Measurements from ENCODE around the gene MRPL38.

Gene MRPL38

GRCh38 chr17:75919611-75920010 lies 14.9 kb upstream of the MRPL38 start:
- no peak for DNase-seq (ENCODE audit: low read depth)

GRCh38 chr17:75917917-75918445 lies 13.3 kb upstream of the MRPL38 start:
- no peak for DNase-seq (ENCODE audit: low read depth)

DNA sequence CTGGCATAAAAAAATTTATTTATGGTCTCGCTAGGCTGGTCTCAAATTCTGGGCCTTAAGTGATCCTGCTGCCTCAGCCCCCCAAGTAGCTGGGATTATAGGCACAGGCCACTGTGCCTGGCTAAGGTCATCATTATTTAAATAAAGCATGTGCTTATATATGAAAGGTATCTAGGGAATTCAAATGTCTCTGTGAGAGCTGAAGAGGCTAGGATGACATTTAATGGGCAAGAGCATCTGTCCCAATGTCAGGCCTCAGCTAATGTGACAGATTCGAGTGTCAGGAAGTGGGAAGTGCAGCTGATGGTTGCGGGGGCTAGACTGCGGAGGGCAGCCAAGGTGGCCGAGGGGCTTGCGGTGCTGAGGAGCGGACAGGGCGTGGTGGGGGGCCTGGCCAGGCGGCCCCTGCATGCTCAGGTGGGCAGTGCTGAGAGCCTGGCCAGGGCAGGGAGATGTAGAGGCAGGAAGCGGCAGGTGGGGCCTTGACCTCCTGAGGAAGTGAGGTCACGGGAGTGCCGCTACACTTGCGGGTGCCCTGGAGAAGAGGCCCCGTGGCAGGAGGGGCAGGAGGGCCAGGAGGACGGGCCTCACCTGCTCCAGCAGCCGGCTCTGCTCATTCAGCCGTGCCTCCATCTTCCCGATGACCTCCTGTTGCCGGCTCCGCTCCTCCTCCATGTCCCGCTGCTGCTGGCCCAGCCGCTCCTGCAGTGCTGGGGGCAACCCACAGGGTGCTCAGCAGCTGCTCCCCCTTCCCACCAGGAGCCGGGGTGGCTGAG lies 12.6 kb upstream of the MRPL38 start:
- DNase-seq (ENCODE audit: low read depth), result no peak

DNA sequence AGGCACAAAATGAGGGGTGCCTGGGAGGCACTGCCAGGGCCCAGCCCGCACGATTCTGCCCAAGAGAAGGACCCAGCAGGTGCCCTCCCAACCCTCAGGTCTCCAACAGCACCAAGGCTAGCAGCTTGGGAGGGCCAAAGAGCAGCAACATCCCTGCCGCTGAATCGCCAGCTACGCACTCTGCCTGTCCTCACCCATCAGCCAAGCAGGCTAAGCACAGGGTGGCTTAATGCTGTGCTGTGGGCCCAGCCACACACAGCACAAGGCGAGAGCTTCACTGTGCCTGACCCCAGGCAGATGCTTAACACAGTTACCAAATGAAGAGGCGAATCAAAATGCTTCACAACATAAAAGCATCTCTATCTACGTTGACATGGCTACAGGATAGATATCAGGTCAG lies 10.6 kb upstream of the MRPL38 start:
- no peak for DNase-seq (ENCODE audit: low read depth)

- DNase-seq (ENCODE audit: low read depth), result no peak
Observed at GRCh38 chr17:75914643-75915267, 10.1 kb upstream of the MRPL38 start.

DNA sequence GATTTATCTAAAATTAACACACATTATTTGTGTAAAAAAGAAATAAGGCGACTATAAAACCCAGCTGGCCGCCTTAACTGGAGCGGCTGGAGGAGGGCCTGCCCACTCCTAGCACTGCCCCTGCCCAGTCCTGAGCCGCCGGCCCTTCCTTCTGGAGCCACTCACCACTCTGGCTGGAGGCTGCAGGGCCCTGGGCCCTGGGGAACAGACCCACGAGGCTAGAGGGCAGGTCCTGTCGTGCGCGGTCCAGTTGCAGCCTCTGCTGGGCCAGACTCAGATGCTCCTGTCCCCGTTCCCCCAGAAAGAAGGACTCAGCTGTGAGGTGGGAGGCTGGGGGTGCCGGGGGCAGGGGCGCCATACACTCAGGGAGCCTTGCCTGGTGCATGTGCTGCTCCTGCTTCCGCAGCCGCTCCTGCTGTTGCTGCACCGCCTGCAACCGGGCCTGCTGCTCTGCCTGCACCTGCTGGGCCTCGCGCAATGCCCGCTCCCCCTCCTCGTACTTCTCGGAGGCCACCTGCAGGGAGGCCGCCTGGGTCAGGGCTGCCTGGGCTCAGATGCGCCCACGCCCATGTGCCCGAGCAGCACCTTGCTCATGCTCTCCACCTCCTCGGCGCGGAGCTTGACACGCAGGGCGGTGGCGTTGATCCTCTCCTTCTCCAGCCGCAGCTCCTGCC lies 9.0 kb upstream of the MRPL38 start:
- no peak for DNase-seq (ENCODE audit: low read depth)

GRCh38 chr17:75910699-75911098 lies 6.0 kb upstream of the MRPL38 start:
- DNase-seq (ENCODE audit: low read depth), result no peak

- DNase-seq (ENCODE audit: low read depth), result no peak
Observed at GRCh38 chr17:75909812-75910274, 5.2 kb upstream of the MRPL38 start.

GRCh38 chr17:75909051-75909811 lies 4.5 kb upstream of the MRPL38 start:
- DNase-seq (ENCODE audit: low read depth), result no peak

DNA sequence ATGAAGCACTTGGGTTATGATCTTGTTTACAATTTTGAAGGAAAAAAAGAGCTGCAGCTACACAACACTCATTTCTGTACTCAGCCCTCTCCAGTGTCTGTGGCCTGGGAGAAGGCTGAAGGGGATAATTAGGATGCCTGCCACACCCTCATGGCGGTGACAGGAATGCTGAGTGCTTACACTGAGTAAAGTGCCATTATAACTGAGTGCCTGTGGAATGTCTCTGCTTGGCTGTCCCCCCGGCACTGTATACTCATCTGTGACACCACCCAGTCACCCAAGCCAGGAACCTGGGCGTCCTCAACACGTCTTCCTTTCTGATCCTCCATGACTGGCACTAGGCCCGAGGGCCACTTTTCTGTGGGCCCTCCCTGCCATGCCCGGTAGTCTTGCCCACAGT lies 3.5 kb upstream of the MRPL38 start:
- no peak for DNase-seq (ENCODE audit: low read depth)

DNA sequence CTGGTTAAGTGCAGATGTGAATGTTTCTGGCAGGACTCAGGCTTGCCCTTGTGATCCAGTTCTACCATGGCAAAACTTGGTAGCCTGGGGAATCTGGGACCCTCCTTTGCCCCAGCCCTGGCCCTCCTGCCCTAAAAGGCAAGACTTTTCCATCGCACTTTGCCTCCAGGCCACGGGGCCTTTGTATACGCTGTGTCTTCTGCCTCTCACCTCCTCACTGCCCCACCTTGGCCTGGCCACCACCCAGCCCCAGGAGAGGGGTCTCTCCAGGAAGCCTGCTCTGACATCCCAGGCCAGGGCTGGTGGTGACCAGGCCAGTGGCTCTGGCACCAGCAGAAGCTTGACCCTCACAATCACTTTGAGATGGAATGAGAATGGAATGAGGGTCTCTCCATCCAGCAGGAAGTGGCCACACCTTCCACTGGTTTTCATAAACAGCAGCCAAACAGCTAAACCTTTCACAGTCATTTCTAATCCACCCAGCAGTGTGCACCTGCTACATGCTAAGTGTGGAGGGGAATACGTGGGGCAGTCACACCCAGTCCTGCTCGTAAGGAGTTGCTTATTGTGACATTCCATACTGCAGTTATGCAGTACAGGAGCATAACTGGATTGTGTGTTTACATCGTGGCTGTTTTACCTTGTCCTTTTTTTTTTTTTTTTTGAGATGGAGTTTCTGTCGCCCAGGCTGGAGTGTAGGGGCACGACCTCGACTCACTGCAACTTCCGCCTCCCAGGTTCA lies 1.6 kb upstream of the MRPL38 start:
- no peak for DNase-seq (ENCODE audit: low read depth)

DNA sequence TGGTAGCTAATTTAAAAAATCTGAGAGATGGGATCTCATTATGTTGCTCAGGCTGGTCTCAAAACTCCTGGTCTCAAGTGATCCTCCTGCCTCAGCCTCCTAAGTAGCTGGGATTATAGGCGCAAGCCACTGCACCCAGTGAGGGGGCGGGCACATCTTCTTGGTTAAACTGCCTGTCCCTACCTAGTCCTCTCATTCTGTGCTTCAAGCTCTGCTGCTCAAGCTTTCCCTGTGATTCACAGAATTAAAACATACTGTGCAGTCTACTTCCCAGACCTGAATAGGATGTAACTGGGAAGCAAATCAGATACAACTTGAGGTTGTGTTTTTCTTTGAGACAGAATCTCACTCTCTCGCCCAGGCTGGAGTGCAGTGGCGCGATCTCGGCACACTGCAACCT lies 2.3 kb downstream of the MRPL38 start:
- no peak for DNase-seq (ENCODE audit: low read depth)

GRCh38 chr17:75901727-75902126 lies 3.0 kb downstream of the MRPL38 start:
- DNase-seq (ENCODE audit: low read depth), result no peak

GRCh38 chr17:75900691-75901533 lies 3.8 kb downstream of the MRPL38 start:
- no peak for DNase-seq (ENCODE audit: low read depth)

GRCh38 chr17:75899767-75900468 lies 4.8 kb downstream of the MRPL38 start:
- no peak for DNase-seq (ENCODE audit: low read depth)

DNA sequence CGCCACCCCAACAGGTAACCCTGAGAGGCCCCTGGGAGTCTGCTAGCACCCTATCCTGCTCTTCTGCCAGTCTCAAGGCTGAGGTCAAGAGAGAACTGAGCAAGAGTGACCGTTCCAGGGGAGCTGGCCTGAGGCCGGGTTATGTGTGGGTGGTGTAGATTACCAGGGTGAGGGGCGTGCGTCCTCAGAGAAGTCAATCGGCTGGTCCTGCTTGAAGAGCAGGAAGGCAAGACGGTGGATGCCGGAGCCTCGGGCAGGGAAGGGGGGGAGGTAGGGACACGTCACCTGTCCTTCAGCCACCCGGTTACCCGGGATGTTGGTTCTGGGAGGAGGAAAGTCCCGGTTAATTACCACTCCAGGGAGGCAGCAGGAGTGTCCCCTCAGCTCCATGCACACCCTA lies 5.3 kb downstream of the MRPL38 start:
- no peak for DNase-seq (ENCODE audit: low read depth)

DNA sequence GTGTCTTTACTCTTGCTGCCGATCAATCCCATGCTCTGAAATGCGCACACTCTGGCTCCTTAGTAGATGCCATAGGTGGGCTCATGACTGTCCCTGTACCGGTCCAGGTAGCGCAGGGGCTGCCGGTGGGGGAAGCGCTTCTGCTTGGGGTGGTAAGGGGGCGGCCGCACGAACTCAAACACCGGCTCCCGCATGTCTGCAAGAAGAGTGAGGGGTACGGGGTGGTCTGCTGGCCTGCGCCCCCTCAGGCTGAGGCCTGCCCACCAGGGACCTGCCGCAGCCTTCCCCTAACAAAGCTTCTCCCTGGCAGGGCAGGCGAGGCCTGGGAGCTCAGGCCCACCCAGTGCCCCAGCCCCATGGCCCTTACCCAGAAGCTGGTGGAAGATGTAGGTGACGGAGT lies 5.9 kb downstream of the MRPL38 start:
- DNase-seq (ENCODE audit: low read depth), result no peak

DNA sequence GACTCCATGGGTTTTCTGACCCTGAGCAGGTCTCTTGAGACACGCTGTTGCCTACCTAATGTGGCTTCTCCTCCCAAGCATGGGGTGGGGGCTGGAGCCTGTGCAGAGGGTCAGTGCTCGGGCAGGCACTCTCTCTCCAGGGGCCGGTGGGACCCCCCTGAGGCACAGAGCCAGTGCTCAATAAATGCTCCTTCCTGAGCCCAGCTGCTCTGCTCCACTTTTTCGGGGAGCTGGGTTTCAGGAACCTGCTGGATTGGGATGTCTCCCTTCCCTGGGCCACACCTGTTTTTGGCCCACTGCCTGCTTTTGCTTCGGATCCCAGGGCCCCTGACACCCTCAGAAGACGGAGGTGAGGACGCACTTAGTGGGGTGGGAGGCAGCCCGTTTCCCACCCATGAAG lies 6.6 kb downstream of the MRPL38 start:
- no peak for DNase-seq (ENCODE audit: low read depth)

GRCh38 chr17:75897160-75898019 lies 7.3 kb downstream of the MRPL38 start:
- no peak for DNase-seq (ENCODE audit: low read depth)

Data from CMK (cell line).